Measurements from ENCODE around the gene TMED4.
"Not testable (repeated sequence)": the region's sequence is repeated elsewhere in the genome, so short reads cannot be mapped to it uniquely, and the experiment has no call there.

Gene TMED4

GRCh38 chr7:44607141-44608068 lies 25.4 kb upstream of the TMED4 start:
- no peak for DNase-seq

- peak; percentile 99 for DNase-seq
Measured at GRCh38 chr7:44606341-44607140, 24.5 kb upstream of the TMED4 start, which contains the start of gene OGDH. Gene OGDH, plus strand, starts transcription at chr7:44606627. Its CDS starts 17,717 bp downstream, at chr7:44624344.

- DNase-seq = no peak
Measured at GRCh38 chr7:44604941-44605340, 22.9 kb upstream of the TMED4 start.

- DNase-seq = no peak
Measured at GRCh38 chr7:44603193-44603592, 21.2 kb upstream of the TMED4 start.

- DNase-seq = no peak
Measured at GRCh38 chr7:44602576-44602910, 20.5 kb upstream of the TMED4 start.

- DNase-seq = no peak
Measured at GRCh38 chr7:44599222-44599621, 17.2 kb upstream of the TMED4 start.

- not testable (repeated sequence) for DNase-seq
Measured at GRCh38 chr7:44597181-44597580, 15.2 kb upstream of the TMED4 start.

GRCh38 chr7:44595934-44596635 lies 14.1 kb upstream of the TMED4 start:
- DNase-seq = no peak

- DNase-seq = no peak
Measured at GRCh38 chr7:44590910-44591309, 8.9 kb upstream of the TMED4 start.

- DNase-seq = peak in 1 of 2 experiments; percentile 43
Measured at GRCh38 chr7:44587843-44588711, 6.0 kb upstream of the TMED4 start.

- DNase-seq = no peak
Measured at GRCh38 chr7:44583146-44583865, 1.3 kb upstream of the TMED4 start.

- DNase-seq = peak; percentile 35 to 38
Measured at GRCh38 chr7:44580945-44581878, 819 bp downstream of the TMED4 start.

GRCh38 chr7:44576228-44576627 lies 5.8 kb downstream of the TMED4 start:
- DNase-seq = no peak

- DNase-seq = no peak
Measured at GRCh38 chr7:44575054-44575453, 7.0 kb downstream of the TMED4 start.

- DNase-seq = no peak
Measured at GRCh38 chr7:44574287-44574872, 7.7 kb downstream of the TMED4 start.

GRCh38 chr7:44573464-44574286 lies 8.4 kb downstream of the TMED4 start, which contains the start of gene DDX56:
Gene DDX56, minus strand, starts transcription at chr7:44573908. Its CDS starts 13 bp downstream, at chr7:44573895.
- DNase-seq = peak; percentile 90 to 93

- DNase-seq = no peak
Measured at GRCh38 chr7:44572771-44573170, 9.3 kb downstream of the TMED4 start.

- no peak for DNase-seq
Measured at GRCh38 chr7:44569959-44570358, 12.1 kb downstream of the TMED4 start.
